Medulla oblongata (tissue), 1 donor: ENCODE data around the gene HCFC1.
A peak's percentile ranks its signal among the peaks of the same experiment; 100 is the strongest.

ENCODE experiments used
- DNase-seq: peaks from one replicate; pipeline ENCODE4 v3.0.0-alpha.2; 2015; ENCODE audit errors: extremely low spot score

The HCFC1 gene

GRCh38 chrX:153903238-153903980, 68.2 kb downstream of the HCFC1 start:
- no peak for DNase-seq

- DNase-seq, result no peak
Observed at GRCh38 chrX:153902385-153902784, 69.2 kb downstream of the HCFC1 start.

- DNase-seq, result no peak
Observed at GRCh38 chrX:153901753-153902140, 69.9 kb downstream of the HCFC1 start.

GRCh38 chrX:153900831-153901752, 70.5 kb downstream of the HCFC1 start:
- DNase-seq, result peak; percentile 30

GRCh38 chrX:153897899-153898298, 73.7 kb downstream of the HCFC1 start:
- DNase-seq, result no peak
